Activated CD8-positive, alpha-beta T cell treated with anti-CD3 and anti-CD28 coated beads for 36 hours (primary cell): ENCODE measurements around the gene PTGFR. TPM values are rescaled to one million over a fixed set of nuclear protein-coding genes. Genes with fewer than 3 reads are reported as not detected.

Source experiments
- ATAC-seq: fragments of 200-7000 bp; cut with Tn5 transposase; one replicate; pipeline ENCODE4 v1.10.0; 2021; ENCODE audit warnings: mild to moderate bottlenecking, moderate library complexity
- CTCF ChIA-PET: fragments of 350-600 bp; sonication (Branson Sonifier 250); formaldehyde crosslinking; loops from one replicate; lab custom pipeline; 2021; ENCODE audit warnings: antibody characterized with exemption; lab: Charles Lee
- POLR2A ChIA-PET: fragments of 350-600 bp; sonication (Branson Sonifier 250); formaldehyde crosslinking; loops from one replicate; lab custom pipeline; 2021; ENCODE audit warnings: antibody characterized with exemption; lab: Charles Lee
- DNase-seq: peaks from one replicate; pipeline ENCODE4 v3.0.0-alpha.2; 2020
- H3K27ac Mint-ChIP-seq: one replicate; pipeline ENCODE4 v1.8.0; 2021; ENCODE audit warnings: mild to moderate bottlenecking, mixed read lengths
- H3K27me3 Mint-ChIP-seq: one replicate; pipeline ENCODE4 v1.8.0; 2021; ENCODE audit warnings: mixed read lengths
- H3K36me3 Mint-ChIP-seq: one replicate; pipeline ENCODE4 v1.8.0; 2021; ENCODE audit warnings: low read depth, mixed read lengths
- H3K4me1 Mint-ChIP-seq: one replicate; pipeline ENCODE4 v1.8.0; 2021; ENCODE audit warnings: low read depth, mixed read lengths
- H3K4me3 Mint-ChIP-seq: one replicate; pipeline ENCODE4 v1.8.0; 2021; ENCODE audit warnings: mild to moderate bottlenecking, moderate library complexity, mixed read lengths
- H3K9me3 Mint-ChIP-seq: one replicate; pipeline ENCODE4 v1.8.0; 2021; ENCODE audit warnings: mixed read lengths
- intact Hi-C: fragments of 100-400 bp; cut with micrococcal nuclease; formaldehyde crosslinking; loops from one replicate; pipeline ENCODE4 v1.10.0; 2022
- total RNA-seq, 2 experiments: library from RNA; stranded (reverse); gene quantifications; one replicate each; pipeline ENCODE4 v1.2.3, GENCODE V29; 2021
- TF ChIP-seq, protein P1 (sequence below): fragments of 200-600 bp; IDR thresholded peaks from one replicate; pipeline ENCODE4 v1.8.0; 2022; ENCODE audit warnings: antibody characterized with exemption, mild to moderate bottlenecking

Gene PTGFR
- total RNA-seq, 2 experiments from 2014 or later = not detected

DNA sequence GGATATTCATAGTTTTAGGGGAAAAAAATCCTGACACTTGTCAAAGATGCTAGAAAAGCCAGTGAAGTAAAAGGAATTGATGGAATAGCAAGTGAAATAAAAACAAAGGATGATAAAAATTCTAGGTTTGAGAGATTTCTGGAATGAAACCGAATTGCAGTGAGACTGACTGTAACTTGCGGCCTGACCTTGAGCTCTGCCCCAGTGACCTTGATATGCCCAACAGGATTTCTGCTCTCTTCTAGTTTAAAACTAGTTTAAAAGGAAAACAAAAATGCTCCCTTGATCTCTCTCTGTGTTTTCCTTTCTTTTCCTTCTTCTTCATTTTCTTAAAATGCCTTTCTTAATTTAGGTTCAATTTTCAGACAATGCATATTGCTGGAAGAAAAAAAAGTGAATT lies 74.6 kb downstream of the PTGFR start:
- ChIA-PET POLR2A (no interaction called here), CTCF (no interaction called here)
- H3K4me3 Mint-ChIP-seq = no peak overlapping the region
- TF ChIP-seq, protein P1, sequence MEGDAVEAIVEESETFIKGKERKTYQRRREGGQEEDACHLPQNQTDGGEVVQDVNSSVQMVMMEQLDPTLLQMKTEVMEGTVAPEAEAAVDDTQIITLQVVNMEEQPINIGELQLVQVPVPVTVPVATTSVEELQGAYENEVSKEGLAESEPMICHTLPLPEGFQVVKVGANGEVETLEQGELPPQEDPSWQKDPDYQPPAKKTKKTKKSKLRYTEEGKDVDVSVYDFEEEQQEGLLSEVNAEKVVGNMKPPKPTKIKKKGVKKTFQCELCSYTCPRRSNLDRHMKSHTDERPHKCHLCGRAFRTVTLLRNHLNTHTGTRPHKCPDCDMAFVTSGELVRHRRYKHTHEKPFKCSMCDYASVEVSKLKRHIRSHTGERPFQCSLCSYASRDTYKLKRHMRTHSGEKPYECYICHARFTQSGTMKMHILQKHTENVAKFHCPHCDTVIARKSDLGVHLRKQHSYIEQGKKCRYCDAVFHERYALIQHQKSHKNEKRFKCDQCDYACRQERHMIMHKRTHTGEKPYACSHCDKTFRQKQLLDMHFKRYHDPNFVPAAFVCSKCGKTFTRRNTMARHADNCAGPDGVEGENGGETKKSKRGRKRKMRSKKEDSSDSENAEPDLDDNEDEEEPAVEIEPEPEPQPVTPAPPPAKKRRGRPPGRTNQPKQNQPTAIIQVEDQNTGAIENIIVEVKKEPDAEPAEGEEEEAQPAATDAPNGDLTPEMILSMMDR = no peak
- ATAC-seq = no peak
- no peaks in the 10 kb centered on the region for H3K4me1 Mint-ChIP-seq
- no peaks in the 10 kb centered on the region for H3K27me3 Mint-ChIP-seq
- DNase-seq = no peak
- intact Hi-C loops = no loop called here
- H3K9me3 Mint-ChIP-seq = no peaks in the 10 kb centered on the region
- H3K27ac Mint-ChIP-seq = no peak overlapping the region
- H3K36me3 Mint-ChIP-seq = no peaks in the 10 kb centered on the region

DNA sequence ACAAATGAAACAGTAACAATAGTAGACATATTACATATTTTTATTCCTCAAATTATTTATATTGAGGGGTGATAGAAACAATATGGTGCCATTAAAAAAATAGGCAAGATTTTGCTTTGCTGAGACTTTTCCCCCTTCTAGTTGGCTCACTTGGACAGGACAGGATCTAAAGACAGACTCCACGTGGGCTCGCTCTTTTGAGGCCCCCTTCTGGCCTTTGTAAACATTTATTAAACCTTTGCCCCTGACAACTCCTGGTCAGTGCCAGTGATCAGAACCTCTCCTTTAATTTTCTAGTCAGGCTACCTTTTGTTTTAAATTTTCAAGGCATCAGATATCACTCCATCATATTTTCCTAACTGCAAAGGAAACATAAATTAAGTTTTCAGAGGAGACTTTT lies 79.8 kb downstream of the PTGFR start:
- TF ChIP-seq, protein P1 = no peak
- ChIA-PET POLR2A (no interaction called here), CTCF (no interaction called here)
- Mint-ChIP-seq H3K4me1 (no peaks in the 10 kb centered on the region), H3K4me3 (no peak overlapping the region), H3K9me3 (no peaks in the 10 kb centered on the region), H3K27me3 (no peaks in the 10 kb centered on the region), H3K36me3 (no peaks in the 10 kb centered on the region), H3K27ac (no peak overlapping the region)
- ATAC-seq (no peak), DNase-seq (no peak)
- intact Hi-C loops = no loop called here

DNA sequence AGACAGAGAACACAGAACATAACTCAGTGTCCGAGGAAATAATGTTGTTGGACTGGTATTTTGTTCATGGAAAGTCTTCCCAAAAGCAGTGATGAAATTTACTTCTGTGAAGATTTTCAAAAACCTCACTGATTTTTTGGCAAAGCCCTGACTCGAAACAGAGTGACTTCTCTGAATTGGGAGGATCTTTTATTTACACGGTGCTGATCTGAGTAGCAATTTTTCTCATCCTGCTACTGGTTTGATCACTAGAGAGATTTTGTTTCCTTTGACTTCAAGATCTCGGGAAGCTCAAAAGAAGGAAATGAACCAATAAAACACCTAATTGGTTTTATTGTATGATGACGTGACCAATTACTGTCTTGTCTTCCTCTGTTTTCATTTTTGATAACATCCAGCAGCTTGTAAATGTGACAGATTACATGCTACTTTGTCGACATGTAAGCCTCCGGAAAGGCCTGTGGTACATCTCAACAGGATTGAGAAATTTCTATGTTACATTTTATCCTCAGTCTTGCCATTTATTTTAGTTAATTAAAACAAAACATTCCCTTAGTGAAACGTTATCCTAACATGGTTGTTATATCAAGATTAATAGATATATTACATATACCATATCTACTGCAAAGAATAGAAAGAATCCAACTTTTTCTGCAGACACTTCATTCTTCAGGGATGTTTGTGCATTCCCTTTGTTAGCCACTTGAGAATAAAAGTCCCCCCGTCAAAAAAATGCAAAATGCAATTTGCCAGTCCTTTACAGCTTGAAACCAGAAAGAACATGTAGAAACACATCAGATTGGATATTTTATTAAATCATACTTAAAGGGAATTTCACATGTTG lies 86.7 kb downstream of the PTGFR start:
- Mint-ChIP-seq H3K27ac (no peak overlapping the region), H3K4me1 (no peaks in the 10 kb centered on the region), H3K27me3 (no peaks in the 10 kb centered on the region), H3K4me3 (no peak overlapping the region), H3K9me3 (peaks cover 2% of the 10 kb centered on the region), H3K36me3 (no peaks in the 10 kb centered on the region)
- ChIA-PET CTCF (interaction anchor here (0.7 to 1.6 kb wide), 2 partner anchors 26 to 432 kb away, joined by 3 to 5 read pairs; no protein-coding TSS in a partner anchor), POLR2A (no interaction called here)
- DNase-seq (no peak), ATAC-seq (no peak)
- intact Hi-C loops = no loop called here
- TF ChIP-seq, protein P1 = no peak

DNA sequence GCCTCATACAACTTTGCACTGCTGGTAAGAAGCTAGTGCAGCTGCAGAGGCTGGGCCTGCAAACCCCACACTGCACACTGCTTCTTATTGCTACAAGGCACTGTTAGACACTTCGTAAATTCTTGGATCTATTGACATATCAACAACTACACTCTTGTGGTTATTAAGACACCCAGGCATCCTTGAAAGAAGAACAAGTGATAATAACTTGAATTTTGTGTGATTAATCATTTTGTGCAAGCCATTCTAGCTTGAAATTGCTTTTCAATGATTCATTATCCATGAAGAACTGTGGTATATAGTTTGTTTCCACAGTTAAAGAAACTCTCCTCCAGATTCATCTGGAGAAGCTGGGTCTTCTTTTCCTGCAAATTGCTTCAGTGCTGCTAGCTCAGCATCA lies 95.8 kb downstream of the PTGFR start:
- DNase-seq (no peak), ATAC-seq (no peak)
- no peak overlapping the region for H3K4me3 Mint-ChIP-seq
- H3K27ac Mint-ChIP-seq = no peak overlapping the region
- no peaks in the 10 kb centered on the region for H3K27me3 Mint-ChIP-seq
- H3K9me3 Mint-ChIP-seq = no peaks in the 10 kb centered on the region
- ChIA-PET POLR2A (no interaction called here), CTCF (interaction anchor here (0.6 kb wide), 1 partner anchor 30 kb away, joined by 3 read pairs; no protein-coding TSS in a partner anchor)
- no peaks in the 10 kb centered on the region for H3K4me1 Mint-ChIP-seq
- no peaks in the 10 kb centered on the region for H3K36me3 Mint-ChIP-seq
- TF ChIP-seq, protein P1 = no peak
- intact Hi-C loops = no loop called here

DNA sequence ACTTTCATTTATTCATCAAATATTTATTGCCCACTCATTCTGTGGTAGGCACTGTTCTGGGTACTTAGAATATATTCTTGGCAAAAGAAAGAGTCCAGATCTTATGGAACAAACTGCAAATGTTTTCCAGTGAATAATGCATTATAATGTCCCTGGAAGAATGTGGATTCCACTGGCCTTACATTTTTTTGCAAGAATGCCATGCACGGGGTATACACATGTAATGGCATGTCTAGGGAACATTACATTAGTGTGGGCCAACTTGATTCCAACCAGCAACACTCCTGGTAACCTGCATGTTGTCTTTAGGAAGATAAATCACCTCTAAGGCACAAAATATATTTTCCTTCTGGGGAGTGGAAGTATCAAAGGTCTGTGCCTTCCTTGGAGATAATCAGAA lies 96.4 kb downstream of the PTGFR start:
- H3K9me3 Mint-ChIP-seq = no peaks in the 10 kb centered on the region
- H3K27me3 Mint-ChIP-seq = no peaks in the 10 kb centered on the region
- TF ChIP-seq, protein P1 = no peak
- ATAC-seq (no peak), DNase-seq (no peak)
- H3K36me3 Mint-ChIP-seq = no peaks in the 10 kb centered on the region
- H3K27ac Mint-ChIP-seq = no peak overlapping the region
- ChIA-PET POLR2A (no interaction called here), CTCF (interaction anchor here (0.6 kb wide), 1 partner anchor 30 kb away, joined by 3 read pairs; no protein-coding TSS in a partner anchor)
- H3K4me1 Mint-ChIP-seq = no peaks in the 10 kb centered on the region
- H3K4me3 Mint-ChIP-seq = no peak overlapping the region
- intact Hi-C loops = no loop called here
